Caco-2 (cell line): ENCODE measurements around the gene ECE1. TPM values are rescaled to one million over a fixed set of nuclear protein-coding genes. Genes with fewer than 3 reads are reported as not detected.
A peak's percentile ranks its signal among the peaks of the same experiment; 100 is the strongest.

Experiments
- BruUV-seq: library from RNA; stranded (reverse); fragments of 400-500 nt; replicated peaks from 2 replicates; lab custom pipeline; 2021; lab: Mats Ljungman, UMichigan
- CTCF ChIA-PET: fragments of 300-600 bp; sonication (Branson Sonifier 250); formaldehyde crosslinking; loops from one replicate; lab custom pipeline; 2022; ENCODE audit warnings: antibody characterized with exemption; lab: Charles Lee
- POLR2A ChIA-PET: fragments of 300-600 bp; sonication (Branson Sonifier 250); formaldehyde crosslinking; loops from one replicate; lab custom pipeline; 2022; ENCODE audit warnings: antibody characterized with exemption; lab: Charles Lee
- DNase-seq, 2 experiments: peaks; one replicate each; pipeline versions ENCODE4 v3.0.0 to v3.0.0-alpha.2; 2020 to 2022
- H3K27me3 ChIP-seq: replicated peaks from 2 replicates; pipeline ENCODE4 v1.6.0; 2011; ENCODE audit warnings: low read length; ENCODE audit not compliant: control insufficient read depth, insufficient read depth
- H3K36me3 ChIP-seq: 2 replicates; pipeline ENCODE4 v1.5.1; 2011; ENCODE audit warnings: low read length; ENCODE audit not compliant: control insufficient read depth, insufficient read depth
- H3K4me1 ChIP-seq: fragments of 250-450 bp; sonication (Bioruptor Pico); 2 replicates; pipeline ENCODE4 v1.5.1; 2020; ENCODE audit warnings: mild to moderate bottlenecking
- H3K4me3 ChIP-seq: 2 replicates; pipeline ENCODE4 v1.5.1; 2011; ENCODE audit warnings: low read depth, mild to moderate bottlenecking, control low read depth, low read length
- H3K9me3 ChIP-seq: fragments of 250-450 bp; sonication (Bioruptor Pico); 2 replicates; pipeline ENCODE4 v1.5.1; 2020; ENCODE audit warnings: mild to moderate bottlenecking, moderate library complexity
- H3K27ac Mint-ChIP-seq: one replicate; pipeline ENCODE4 v1.8.0; 2022; ENCODE audit warnings: mixed read lengths; ENCODE audit not compliant: unreplicated experiment
- H3K27me3 Mint-ChIP-seq: one replicate; pipeline ENCODE4 v1.8.0; 2022; ENCODE audit warnings: mixed read lengths; ENCODE audit not compliant: insufficient read depth, unreplicated experiment
- H3K36me3 Mint-ChIP-seq: one replicate; pipeline ENCODE4 v1.8.0; 2022; ENCODE audit warnings: mild to moderate bottlenecking, mixed read lengths; ENCODE audit not compliant: insufficient read depth, unreplicated experiment
- H3K4me1 Mint-ChIP-seq: one replicate; pipeline ENCODE4 v1.8.0; 2022; ENCODE audit warnings: low read depth, mixed read lengths; ENCODE audit not compliant: unreplicated experiment
- H3K4me3 Mint-ChIP-seq: one replicate; pipeline ENCODE4 v1.8.0; 2022; ENCODE audit warnings: mild to moderate bottlenecking, moderate library complexity, mixed read lengths; ENCODE audit not compliant: unreplicated experiment
- H3K9me3 Mint-ChIP-seq: one replicate; pipeline ENCODE4 v1.8.0; 2022; ENCODE audit warnings: mixed read lengths; ENCODE audit not compliant: unreplicated experiment
- intact Hi-C: fragments of 100-400 bp; cut with micrococcal nuclease; formaldehyde crosslinking; loops from one replicate; pipeline ENCODE4 v1.10.0; 2022; ENCODE audit not compliant: unreplicated experiment
- total RNA-seq: library from RNA; stranded (reverse); gene quantifications from 2 replicates; pipeline ENCODE4 v1.2.3, GENCODE V29; 2022
- TF ChIP-seq, protein P1 (sequence below), 2 experiments: fragments of 200-600 bp in 1 of 2; IDR thresholded peaks; 1 replicate in 1 of 2; 2 replicates in 1 of 2; pipeline versions ENCODE4 v1.5.1 to v1.8.0; 2011 to 2022; ENCODE audit warnings: antibody characterized with exemption in 1 of 2, control low read depth in 1 of 2, inconsistent platforms in 1 of 2, low read depth in 1 of 2, low read length in 1 of 2, mild to moderate bottlenecking in 1 of 2, moderate library complexity in 1 of 2; ENCODE audit not compliant: insufficient read depth in 1 of 2, severe bottlenecking in 1 of 2, unreplicated experiment in 1 of 2

ECE1 gene
- total RNA-seq, 1 experiment from 2014 or later = 50.2 TPM

DNA sequence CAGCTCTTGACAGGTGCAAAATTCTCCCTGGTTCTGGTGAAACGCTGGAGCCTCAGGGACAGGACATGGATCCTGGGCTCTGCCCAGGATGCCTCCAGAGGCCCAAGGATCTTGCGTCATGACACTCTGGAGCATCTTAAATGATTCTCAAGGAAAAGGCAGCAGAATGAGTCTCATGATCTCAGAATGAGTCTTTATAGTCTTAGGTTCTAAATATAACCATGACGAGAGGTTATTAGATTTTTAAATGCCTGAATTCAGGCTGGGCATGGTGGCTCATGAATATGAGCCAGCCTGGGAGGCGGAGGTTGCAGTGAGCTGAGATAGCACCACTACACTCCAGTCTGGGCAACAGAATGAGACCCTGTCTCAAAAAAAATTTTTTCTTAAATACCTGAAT lies 55.5 kb downstream of the ECE1 start:
- Histone ChIP-seq H3K4me3 (no peak overlapping the region), H3K4me1 (peaks cover 5% of the 10 kb centered on the region), H3K9me3 (no peaks in the 10 kb centered on the region), H3K36me3 (no peaks in the 10 kb centered on the region; the same call in 1 of the 2 replicates), H3K27me3 (no peaks in the 10 kb centered on the region)
- POLR2A ChIA-PET = no interaction called here
- H3K9me3 Mint-ChIP-seq = no peaks in the 10 kb centered on the region
- H3K27ac Mint-ChIP-seq = no peak overlapping the region
- H3K36me3 Mint-ChIP-seq = peaks cover 10% of the 10 kb centered on the region
- TF ChIP-seq, protein P1, sequence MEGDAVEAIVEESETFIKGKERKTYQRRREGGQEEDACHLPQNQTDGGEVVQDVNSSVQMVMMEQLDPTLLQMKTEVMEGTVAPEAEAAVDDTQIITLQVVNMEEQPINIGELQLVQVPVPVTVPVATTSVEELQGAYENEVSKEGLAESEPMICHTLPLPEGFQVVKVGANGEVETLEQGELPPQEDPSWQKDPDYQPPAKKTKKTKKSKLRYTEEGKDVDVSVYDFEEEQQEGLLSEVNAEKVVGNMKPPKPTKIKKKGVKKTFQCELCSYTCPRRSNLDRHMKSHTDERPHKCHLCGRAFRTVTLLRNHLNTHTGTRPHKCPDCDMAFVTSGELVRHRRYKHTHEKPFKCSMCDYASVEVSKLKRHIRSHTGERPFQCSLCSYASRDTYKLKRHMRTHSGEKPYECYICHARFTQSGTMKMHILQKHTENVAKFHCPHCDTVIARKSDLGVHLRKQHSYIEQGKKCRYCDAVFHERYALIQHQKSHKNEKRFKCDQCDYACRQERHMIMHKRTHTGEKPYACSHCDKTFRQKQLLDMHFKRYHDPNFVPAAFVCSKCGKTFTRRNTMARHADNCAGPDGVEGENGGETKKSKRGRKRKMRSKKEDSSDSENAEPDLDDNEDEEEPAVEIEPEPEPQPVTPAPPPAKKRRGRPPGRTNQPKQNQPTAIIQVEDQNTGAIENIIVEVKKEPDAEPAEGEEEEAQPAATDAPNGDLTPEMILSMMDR (IDR thresholded peaks at IDR 0.05; ENCODE audit: insufficient read depth in 1 of 2, low read depth in 1 of 2, low read length in 1 of 2, severe bottlenecking in 1 of 2, unreplicated experiment in 1 of 2) = no peak
- CTCF ChIA-PET = interaction anchor here (1.1 to 4.4 kb wide), 2 partner anchors 17 to 134 kb away, joined by 3 to 31 read pairs; no protein-coding TSS in a partner anchor
- BruUV-seq = no TSS peak
- H3K4me1 Mint-ChIP-seq = no peaks in the 10 kb centered on the region
- DNase-seq = no peak
- H3K27me3 Mint-ChIP-seq = no peaks in the 10 kb centered on the region
- no peak overlapping the region for H3K4me3 Mint-ChIP-seq
- intact Hi-C loops = no loop called here

GRCh38 chr1:21233490-21233889 lies 56.8 kb downstream of the ECE1 start:
- DNase-seq = no peak
- H3K27ac Mint-ChIP-seq = no peak overlapping the region
- no peak overlapping the region for H3K4me3 Mint-ChIP-seq
- BruUV-seq = no TSS peak
- ChIA-PET CTCF (interaction anchor here (0.5 to 4.4 kb wide), 5 partner anchors 14 to 805 kb away, joined by 3 to 31 read pairs (median 9); no protein-coding TSS in a partner anchor), POLR2A (no interaction called here)
- Histone ChIP-seq H3K4me1 (peaks cover 5% of the 10 kb centered on the region), H3K36me3 (no peaks in the 10 kb centered on the region; the same call in 1 of the 2 replicates), H3K27me3 (no peaks in the 10 kb centered on the region), H3K9me3 (no peaks in the 10 kb centered on the region), H3K4me3 (no peak overlapping the region)
- H3K36me3 Mint-ChIP-seq = peaks cover 10% of the 10 kb centered on the region
- H3K27me3 Mint-ChIP-seq = no peaks in the 10 kb centered on the region
- no peaks in the 10 kb centered on the region for H3K4me1 Mint-ChIP-seq
- intact Hi-C loops = no loop called here
- H3K9me3 Mint-ChIP-seq = no peaks in the 10 kb centered on the region
- TF ChIP-seq, protein P1 (IDR thresholded peaks at IDR 0.05; ENCODE audit: insufficient read depth in 1 of 2, low read depth in 1 of 2, low read length in 1 of 2, severe bottlenecking in 1 of 2, unreplicated experiment in 1 of 2) = no peak

GRCh38 chr1:21232044-21232443 lies 58.2 kb downstream of the ECE1 start:
- Histone ChIP-seq H3K27me3 (no peaks in the 10 kb centered on the region), H3K9me3 (no peaks in the 10 kb centered on the region), H3K4me3 (no peak overlapping the region), H3K4me1 (peaks cover 5% of the 10 kb centered on the region), H3K36me3 (no peaks in the 10 kb centered on the region; the same call in none of the 2 replicates)
- no peaks in the 10 kb centered on the region for H3K9me3 Mint-ChIP-seq
- intact Hi-C loops = loop anchor here (1.0 kb wide), 3 partner anchors 16 to 136 kb away; no protein-coding TSS in a partner anchor
- ChIA-PET CTCF (interaction anchor here (1.0 to 4.4 kb wide), 5 partner anchors 16 to 136 kb away, joined by 3 to 31 read pairs (median 9); no protein-coding TSS in a partner anchor), POLR2A (no interaction called here)
- H3K36me3 Mint-ChIP-seq = peaks cover 10% of the 10 kb centered on the region
- no peaks in the 10 kb centered on the region for H3K4me1 Mint-ChIP-seq
- no TSS peak for BruUV-seq
- H3K4me3 Mint-ChIP-seq = no peak overlapping the region
- TF ChIP-seq, protein P1 (IDR thresholded peaks at IDR 0.05; ENCODE audit: insufficient read depth in 1 of 2, low read depth in 1 of 2, low read length in 1 of 2, severe bottlenecking in 1 of 2, unreplicated experiment in 1 of 2) = peak; percentile 73 to 84
- no peak overlapping the region for H3K27ac Mint-ChIP-seq
- peak; percentile 46 to 68 for DNase-seq
- H3K27me3 Mint-ChIP-seq = no peaks in the 10 kb centered on the region
